ENCODE results near the gene VAMP1.
"Not testable (repeated sequence)": the region's sequence is repeated elsewhere in the genome, so short reads cannot be mapped to it uniquely, and the experiment has no call there.

The VAMP1 gene

GRCh38 chr12:6427796-6428195 lies 42.7 kb downstream of the VAMP1 start:
- H3K36me3 ChIP-seq (ENCODE audit: insufficient read depth, low read length); H3K9me3 ChIP-seq (replicated peaks; ENCODE audit: low read length); H3K9ac ChIP-seq (ENCODE audit: low read depth, low read length); H3K4me3 ChIP-seq (ENCODE audit: low read length); H3K4me2 ChIP-seq (ENCODE audit: low read length); H3K27me3 ChIP-seq (ENCODE audit: control insufficient read depth, insufficient read depth, low read length): not testable (repeated sequence)
- peaks cover 20% of the 10 kb centered on the region for H3K4me1 ChIP-seq (ENCODE audit: control insufficient read depth, insufficient read depth, low read length)

- H3K4me1 ChIP-seq (ENCODE audit: control insufficient read depth, insufficient read depth, low read length), result peaks cover 20% of the 10 kb centered on the region
- no peak overlapping the region for H3K4me2 ChIP-seq (ENCODE audit: low read length)
- no peaks in the 10 kb centered on the region for H3K9me3 ChIP-seq (replicated peaks; ENCODE audit: low read length)
- no peaks in the 10 kb centered on the region for H3K27me3 ChIP-seq (ENCODE audit: control insufficient read depth, insufficient read depth, low read length)
- H3K4me3 ChIP-seq (ENCODE audit: low read length), result no peak overlapping the region
- H3K36me3 ChIP-seq (ENCODE audit: insufficient read depth, low read length), result no peaks in the 10 kb centered on the region
- no peak overlapping the region for H3K9ac ChIP-seq (ENCODE audit: low read depth, low read length)
Measured at GRCh38 chr12:6426882-6427671, 43.4 kb downstream of the VAMP1 start.

GRCh38 chr12:6425590-6426531 lies 44.6 kb downstream of the VAMP1 start:
- Histone ChIP-seq H3K4me3 (ENCODE audit: low read length) (no peak overlapping the region), H3K9me3 (replicated peaks; ENCODE audit: low read length) (no peaks in the 10 kb centered on the region), H3K27me3 (ENCODE audit: control insufficient read depth, insufficient read depth, low read length) (no peaks in the 10 kb centered on the region), H3K9ac (ENCODE audit: low read depth, low read length) (no peak overlapping the region), H3K4me1 (ENCODE audit: control insufficient read depth, insufficient read depth, low read length) (peaks cover 11% of the 10 kb centered on the region), H3K4me2 (ENCODE audit: low read length) (no peak overlapping the region), H3K36me3 (ENCODE audit: insufficient read depth, low read length) (no peaks in the 10 kb centered on the region)

GRCh38 chr12:6424866-6425265 lies 45.6 kb downstream of the VAMP1 start:
- peaks cover 3% of the 10 kb centered on the region for H3K4me1 ChIP-seq (ENCODE audit: control insufficient read depth, insufficient read depth, low read length)
- H3K27me3 ChIP-seq (ENCODE audit: control insufficient read depth, insufficient read depth, low read length), result no peaks in the 10 kb centered on the region
- H3K9ac ChIP-seq (ENCODE audit: low read depth, low read length), result no peak overlapping the region

GRCh38 chr12:6424008-6424347 lies 46.5 kb downstream of the VAMP1 start:
- H3K36me3 ChIP-seq (ENCODE audit: insufficient read depth, low read length), result no peaks in the 10 kb centered on the region
- no peak overlapping the region for H3K4me2 ChIP-seq (ENCODE audit: low read length)
- no peak overlapping the region for H3K4me3 ChIP-seq (ENCODE audit: low read length)
- no peaks in the 10 kb centered on the region for H3K27me3 ChIP-seq (ENCODE audit: control insufficient read depth, insufficient read depth, low read length)
- no peaks in the 10 kb centered on the region for H3K9me3 ChIP-seq (replicated peaks; ENCODE audit: low read length)
- no peaks in the 10 kb centered on the region for H3K4me1 ChIP-seq (ENCODE audit: control insufficient read depth, insufficient read depth, low read length)
- no peak overlapping the region for H3K9ac ChIP-seq (ENCODE audit: low read depth, low read length)

More at GRCh38 chr12:6424866-6425265, 45.6 kb downstream of the VAMP1 start:
- H3K9me3 ChIP-seq (replicated peaks; ENCODE audit: low read length), result no peaks in the 10 kb centered on the region
- H3K4me2 ChIP-seq (ENCODE audit: low read length), result no peak overlapping the region
- no peak overlapping the region for H3K4me3 ChIP-seq (ENCODE audit: low read length)
- H3K36me3 ChIP-seq (ENCODE audit: insufficient read depth, low read length), result no peaks in the 10 kb centered on the region

GRCh38 chr12:6423267-6424007 lies 47.0 kb downstream of the VAMP1 start:
- H3K36me3 ChIP-seq (ENCODE audit: insufficient read depth, low read length), result no peaks in the 10 kb centered on the region
- H3K9ac ChIP-seq (ENCODE audit: low read depth, low read length), result no peak overlapping the region
- H3K4me3 ChIP-seq (ENCODE audit: low read length), result no peak overlapping the region
- H3K4me2 ChIP-seq (ENCODE audit: low read length), result no peak overlapping the region
- no peaks in the 10 kb centered on the region for H3K9me3 ChIP-seq (replicated peaks; ENCODE audit: low read length)
- no peaks in the 10 kb centered on the region for H3K27me3 ChIP-seq (ENCODE audit: control insufficient read depth, insufficient read depth, low read length)
- H3K4me1 ChIP-seq (ENCODE audit: control insufficient read depth, insufficient read depth, low read length), result no peaks in the 10 kb centered on the region

GRCh38 chr12:6420364-6420763 lies 50.1 kb downstream of the VAMP1 start:
- H3K4me1 ChIP-seq (ENCODE audit: control insufficient read depth, insufficient read depth, low read length), result no peaks in the 10 kb centered on the region
- H3K27me3 ChIP-seq (ENCODE audit: control insufficient read depth, insufficient read depth, low read length), result no peaks in the 10 kb centered on the region
- no peak overlapping the region for H3K9ac ChIP-seq (ENCODE audit: low read depth, low read length)
- no peak overlapping the region for H3K4me2 ChIP-seq (ENCODE audit: low read length)
- H3K9me3 ChIP-seq (replicated peaks; ENCODE audit: low read length), result no peaks in the 10 kb centered on the region
- no peaks in the 10 kb centered on the region for H3K36me3 ChIP-seq (ENCODE audit: insufficient read depth, low read length)
- no peak overlapping the region for H3K4me3 ChIP-seq (ENCODE audit: low read length)

GRCh38 chr12:6418796-6419195 lies 51.7 kb downstream of the VAMP1 start:
- Histone ChIP-seq H3K4me2 (ENCODE audit: low read length) (no peak overlapping the region), H3K9ac (ENCODE audit: low read depth, low read length) (no peak overlapping the region), H3K9me3 (replicated peaks; ENCODE audit: low read length) (no peaks in the 10 kb centered on the region), H3K27me3 (ENCODE audit: control insufficient read depth, insufficient read depth, low read length) (no peaks in the 10 kb centered on the region), H3K4me1 (ENCODE audit: control insufficient read depth, insufficient read depth, low read length) (no peaks in the 10 kb centered on the region), H3K36me3 (ENCODE audit: insufficient read depth, low read length) (no peaks in the 10 kb centered on the region), H3K4me3 (ENCODE audit: low read length) (no peak overlapping the region)

- H3K9me3 ChIP-seq (replicated peaks; ENCODE audit: low read length), result no peaks in the 10 kb centered on the region
- H3K9ac ChIP-seq (ENCODE audit: low read depth, low read length), result no peak overlapping the region
- no peaks in the 10 kb centered on the region for H3K36me3 ChIP-seq (ENCODE audit: insufficient read depth, low read length)
- no peak overlapping the region for H3K4me3 ChIP-seq (ENCODE audit: low read length)
- H3K4me2 ChIP-seq (ENCODE audit: low read length), result no peak overlapping the region
- H3K27me3 ChIP-seq (ENCODE audit: control insufficient read depth, insufficient read depth, low read length), result no peaks in the 10 kb centered on the region
- no peaks in the 10 kb centered on the region for H3K4me1 ChIP-seq (ENCODE audit: control insufficient read depth, insufficient read depth, low read length)
Measured at GRCh38 chr12:6416596-6416995, 53.9 kb downstream of the VAMP1 start.

Data from skeletal muscle satellite cell (primary cell).